Pulmonary artery endothelial cell (primary cell): Measurements from ENCODE around the gene RNMT. TPM values are rescaled to one million over a fixed set of nuclear protein-coding genes. Genes with fewer than 3 reads are reported as not detected.
"Not testable (repeated sequence)": the region's sequence is repeated elsewhere in the genome, so short reads cannot be mapped to it uniquely, and the experiment has no call there.

ENCODE experiments used
- DNase-seq: peaks from one replicate; pipeline ENCODE4 v3.0.0-alpha.2; 2011; ENCODE audit warnings: low read depth, low spot score
- total RNA-seq: library from RNA; depleted of rRNA; stranded (reverse); fragments of >200 nt; gene quantifications from 2 replicates; pipeline ENCODE4 v1.2.3, GENCODE V29; 2014

The RNMT gene
- 14.3 and 15.5 TPM in 2 replicates for total RNA-seq

DNA sequence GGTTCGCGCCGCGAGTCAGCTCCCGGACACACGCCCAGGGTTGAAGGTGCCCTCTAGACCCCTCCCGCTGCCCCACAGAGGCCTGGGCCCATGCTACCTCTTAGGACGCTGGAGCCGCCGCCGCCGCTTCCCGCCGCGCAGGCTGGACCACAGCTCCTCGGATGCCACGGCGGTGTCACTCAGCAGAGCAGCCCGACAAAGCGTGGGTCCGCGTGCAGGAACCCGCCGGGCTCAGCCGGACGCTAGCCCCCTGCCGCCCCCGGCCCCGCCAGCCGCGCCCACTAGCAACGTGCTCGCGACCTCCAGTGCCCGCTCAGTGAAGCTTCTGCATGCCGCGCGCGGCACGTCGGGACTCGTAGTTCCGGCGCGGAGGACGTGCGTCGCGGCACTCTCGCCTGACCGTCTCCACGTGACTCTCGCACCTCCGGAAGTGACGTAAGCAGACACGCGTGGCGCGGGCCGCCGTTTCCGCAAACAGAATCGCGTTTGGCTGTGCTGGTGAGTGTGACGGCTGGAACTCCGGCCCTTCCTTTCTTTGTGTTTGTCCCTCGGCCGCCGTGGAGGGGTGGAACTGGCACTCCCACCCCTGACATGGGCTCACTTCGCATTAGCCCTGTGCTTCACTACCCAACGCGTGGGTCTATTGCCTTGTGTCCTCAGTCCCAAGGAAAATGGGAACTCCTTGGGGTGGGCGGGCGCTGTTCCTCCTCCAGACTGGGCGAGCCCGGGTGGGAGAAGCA is at the start of gene RNMT, which contains the start of gene FAM210A:
Gene RNMT, plus strand, starts transcription at position 442 of the 740 bp plus-strand sequence. CDS start 4,845 bp downstream, outside the sequence.
Gene FAM210A, minus strand, starts transcription at position 327 of the 740 bp plus-strand sequence. CDS start 44,481 bp downstream, outside the sequence.
- DNase-seq = peak; percentile 90

DNA sequence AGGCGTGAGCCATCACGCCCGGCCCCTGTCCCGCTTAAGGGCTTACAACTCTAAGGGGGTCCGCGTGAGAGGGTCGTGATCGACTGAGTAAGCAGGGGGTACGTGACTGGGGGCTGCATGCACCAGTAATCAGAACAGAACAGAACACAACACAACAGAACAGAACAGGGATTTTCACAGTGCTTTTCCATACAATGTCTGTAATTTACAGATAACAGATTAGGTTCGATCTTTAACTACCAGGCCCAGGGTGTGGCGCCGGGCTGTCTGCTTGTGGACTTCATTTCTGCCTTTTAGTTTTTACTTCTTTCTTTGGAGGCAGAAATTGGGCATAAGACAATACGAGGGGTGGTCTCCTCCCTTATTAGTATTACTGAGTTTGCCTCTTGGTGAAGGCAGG is 49.1 kb upstream of the RNMT start:
- not testable (repeated sequence) for DNase-seq

DNA sequence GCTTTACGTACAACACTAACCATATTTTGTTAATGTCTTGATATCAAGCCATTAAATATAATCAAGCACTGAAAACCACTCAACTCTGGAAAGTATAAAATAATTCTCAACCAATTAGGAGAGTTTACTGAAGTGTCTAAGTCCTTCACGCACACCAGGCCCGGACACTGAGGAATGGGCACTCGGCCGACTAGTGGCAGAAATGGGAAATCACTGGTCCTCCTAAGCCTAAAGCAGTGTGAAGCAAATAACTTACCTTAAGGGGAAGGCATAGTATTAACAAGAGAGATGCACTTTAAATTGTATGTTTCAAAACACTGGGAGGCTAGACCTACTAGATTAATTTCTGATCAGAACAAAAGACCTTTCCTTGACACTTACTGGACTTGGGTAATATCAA is 45.9 kb upstream of the RNMT start:
- no peak for DNase-seq

DNA sequence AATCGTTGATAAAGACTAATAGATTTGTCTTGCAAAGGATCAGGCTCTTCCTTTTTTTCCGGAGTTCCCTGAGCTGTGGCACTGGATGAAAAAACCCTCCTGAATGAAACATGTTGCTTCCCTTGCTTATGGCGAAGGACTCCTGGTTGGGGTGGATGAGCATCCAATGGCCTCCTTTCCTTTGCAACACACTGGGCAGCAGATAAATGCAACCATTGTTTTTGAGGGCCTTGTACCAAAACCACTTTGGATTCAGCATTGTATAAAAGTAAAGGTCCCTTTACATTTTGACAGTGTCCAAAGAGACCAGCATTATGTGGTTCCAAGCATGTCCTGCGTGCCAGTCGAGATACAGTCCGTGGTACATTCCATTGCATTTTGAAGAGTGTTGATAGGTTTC is 44.8 kb upstream of the RNMT start:
- no peak for DNase-seq

DNA sequence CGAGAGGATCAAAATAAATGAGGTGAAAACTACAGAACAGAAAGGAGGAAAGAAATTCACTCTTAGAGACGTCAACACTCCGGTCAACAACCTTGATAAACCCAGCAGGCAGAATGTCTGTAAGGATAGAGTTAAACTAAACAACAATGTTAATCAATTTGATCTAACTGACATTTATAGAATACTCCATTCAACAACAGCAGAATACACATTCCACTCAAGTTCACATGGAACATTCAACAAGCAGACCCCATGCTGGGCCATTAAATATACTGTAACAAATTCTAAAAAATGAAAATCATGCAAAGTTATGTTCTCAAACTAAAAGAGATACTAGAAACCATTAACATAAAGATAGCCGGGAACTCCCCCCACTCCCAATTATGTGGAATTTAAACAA is 41.9 kb upstream of the RNMT start:
- no peak for DNase-seq

DNA sequence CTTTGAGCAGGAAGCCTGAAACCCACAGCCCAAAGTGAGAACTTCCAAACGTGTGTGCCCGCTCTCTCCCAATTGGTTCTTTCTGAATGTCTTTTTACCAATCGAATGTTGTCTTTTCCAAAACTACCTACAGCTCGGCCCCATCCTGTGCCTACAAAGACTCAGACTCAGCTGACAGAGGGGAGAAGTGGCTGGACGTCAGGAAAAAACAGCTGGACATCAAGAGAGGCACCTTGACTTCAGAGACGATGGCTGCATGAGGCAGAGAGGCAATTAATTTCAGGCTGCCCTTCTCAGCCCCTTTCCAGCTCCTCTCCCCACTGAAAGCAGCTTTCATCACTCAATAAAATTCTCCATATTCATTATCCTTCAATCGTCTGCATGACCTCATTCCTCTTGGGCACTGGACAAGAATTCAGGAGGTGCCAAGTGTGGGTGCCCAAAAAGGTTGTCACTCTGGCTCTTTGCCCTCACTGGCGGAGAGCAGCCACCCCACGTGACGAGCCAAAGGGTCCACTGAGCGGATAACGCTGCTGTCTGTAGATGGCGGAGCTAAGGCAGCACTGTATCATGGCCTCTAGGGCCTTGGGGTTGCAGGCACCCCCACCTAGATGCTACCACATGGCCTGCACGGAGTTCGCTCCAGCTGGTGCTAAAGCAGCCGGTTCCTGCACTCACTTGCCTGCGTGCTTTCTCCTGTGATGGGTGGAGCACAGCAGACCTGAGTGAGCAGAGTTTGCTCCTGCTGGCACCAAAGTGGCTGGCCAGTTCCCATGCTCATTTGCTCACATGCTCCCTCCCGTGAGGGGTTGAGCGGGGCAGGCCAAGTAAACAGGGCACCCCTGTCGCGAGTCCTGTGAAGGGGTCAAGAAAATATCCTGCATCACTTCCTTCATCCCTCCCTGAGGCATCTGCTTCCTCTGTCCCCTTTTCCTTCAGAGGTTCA is 38.0 kb upstream of the RNMT start:
- no peak for DNase-seq

DNA sequence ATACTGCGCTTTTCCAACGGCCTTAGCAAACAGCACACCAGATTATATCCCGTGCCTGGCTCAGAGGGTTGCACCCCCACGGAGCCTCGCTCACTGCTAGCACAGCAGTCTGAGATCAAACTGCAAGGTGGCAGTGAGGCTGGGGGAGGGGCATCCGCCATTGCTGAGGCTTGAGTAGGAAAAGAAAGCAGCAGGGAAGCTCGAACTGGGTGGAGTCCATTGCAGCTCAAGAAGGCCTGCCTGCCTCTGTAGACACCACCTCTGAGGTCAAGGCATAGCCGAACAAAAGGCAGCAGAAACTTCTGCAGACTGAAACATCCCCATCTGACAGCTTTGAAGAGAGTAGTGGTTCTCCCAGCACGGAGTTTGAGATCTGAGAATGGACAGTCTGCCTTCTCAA is 36.4 kb upstream of the RNMT start:
- not testable (repeated sequence) for DNase-seq

DNA sequence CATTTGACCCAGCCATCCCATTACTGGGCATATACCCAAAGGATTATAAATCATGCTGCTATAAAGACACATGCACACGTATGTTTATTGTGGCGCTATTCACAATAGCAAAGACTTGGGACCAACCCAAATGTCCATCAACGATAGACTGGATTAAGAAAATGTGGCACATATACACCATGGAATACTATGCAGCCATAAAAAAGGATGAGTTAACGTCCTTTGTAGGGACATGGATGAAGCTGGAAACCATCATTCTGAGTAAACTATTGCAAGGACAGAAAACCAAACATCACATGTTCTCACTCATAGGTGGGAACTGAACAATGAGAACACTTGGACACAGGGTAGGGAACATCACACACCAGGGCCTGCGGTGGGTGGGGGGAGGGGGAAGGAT is 31.1 kb upstream of the RNMT start:
- not testable (repeated sequence) for DNase-seq

DNA sequence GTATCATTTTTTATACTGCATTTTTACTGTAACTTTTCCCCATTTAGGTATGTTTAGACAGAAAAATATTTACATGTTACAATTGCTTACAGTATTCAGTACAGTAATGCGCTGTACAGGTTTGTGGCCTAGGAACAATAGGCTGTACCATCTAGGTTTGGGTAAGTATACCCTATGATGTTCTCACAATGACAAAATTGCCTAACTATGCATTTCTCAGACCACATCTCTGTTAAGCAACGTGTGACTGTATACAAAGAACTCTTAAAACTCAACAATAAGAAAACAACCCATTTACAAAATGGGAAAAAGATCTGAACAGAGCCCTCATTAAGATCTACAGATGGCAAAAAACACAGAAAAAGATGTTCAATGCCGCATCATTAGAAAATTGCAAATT is 29.5 kb upstream of the RNMT start:
- DNase-seq = no peak

DNA sequence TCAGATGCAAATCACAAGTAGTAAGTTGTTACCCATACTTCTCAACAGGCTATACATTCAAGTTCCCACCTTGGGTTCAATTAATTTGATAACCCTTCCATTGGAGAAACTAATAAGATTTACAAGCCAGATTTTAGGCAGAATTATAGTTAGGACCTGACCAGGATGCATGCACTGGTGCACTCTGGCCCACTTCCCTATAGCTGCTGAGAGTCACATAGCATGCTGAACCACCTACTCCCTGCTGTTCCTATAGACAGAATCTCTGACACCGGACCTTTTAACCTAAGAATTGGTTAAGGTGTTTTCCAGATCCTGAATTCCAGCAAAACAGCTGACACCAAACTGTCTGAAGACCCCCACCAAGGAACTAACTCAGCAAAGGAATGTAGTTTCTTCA is 26.3 kb upstream of the RNMT start:
- no peak for DNase-seq

DNA sequence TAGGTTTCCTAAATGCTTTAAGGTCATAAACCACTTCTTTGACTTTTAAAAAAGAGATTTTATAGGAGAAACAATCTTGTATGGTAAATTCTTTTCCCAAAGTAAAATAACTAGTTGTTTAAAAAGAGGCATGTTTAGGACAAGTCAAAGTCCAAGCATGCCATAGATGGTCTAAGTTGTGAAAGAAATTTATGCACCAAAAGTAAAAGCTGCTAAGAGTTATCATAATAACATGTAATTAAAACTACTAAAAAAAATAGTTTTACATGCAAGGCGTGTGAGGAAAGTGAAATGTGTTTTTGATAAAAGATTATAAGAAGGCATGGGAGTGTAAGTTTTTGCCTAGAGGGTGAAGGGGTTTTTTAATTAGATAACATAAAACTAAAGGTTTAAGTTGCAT is 22.6 kb upstream of the RNMT start:
- DNase-seq = no peak

DNA sequence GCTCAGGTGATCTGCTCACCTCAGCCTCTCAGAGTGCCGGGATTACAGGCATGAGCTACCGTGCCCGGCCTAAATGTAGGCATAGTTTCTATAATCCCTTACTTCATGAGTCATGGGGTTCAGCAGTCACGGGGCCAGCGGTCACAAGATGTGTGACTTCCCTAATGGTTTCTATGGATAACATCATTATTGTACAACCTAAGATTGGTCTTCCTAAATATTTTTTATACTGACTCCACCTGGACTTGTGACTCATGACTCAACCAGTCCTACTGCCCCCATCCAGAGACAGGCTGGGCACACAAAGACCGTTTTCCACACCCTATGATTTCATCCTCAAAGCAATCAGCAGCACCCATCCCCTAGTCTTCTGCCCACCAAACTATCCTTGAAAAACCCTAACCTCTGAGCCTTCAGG is 16.1 kb upstream of the RNMT start:
- DNase-seq = no peak

DNA sequence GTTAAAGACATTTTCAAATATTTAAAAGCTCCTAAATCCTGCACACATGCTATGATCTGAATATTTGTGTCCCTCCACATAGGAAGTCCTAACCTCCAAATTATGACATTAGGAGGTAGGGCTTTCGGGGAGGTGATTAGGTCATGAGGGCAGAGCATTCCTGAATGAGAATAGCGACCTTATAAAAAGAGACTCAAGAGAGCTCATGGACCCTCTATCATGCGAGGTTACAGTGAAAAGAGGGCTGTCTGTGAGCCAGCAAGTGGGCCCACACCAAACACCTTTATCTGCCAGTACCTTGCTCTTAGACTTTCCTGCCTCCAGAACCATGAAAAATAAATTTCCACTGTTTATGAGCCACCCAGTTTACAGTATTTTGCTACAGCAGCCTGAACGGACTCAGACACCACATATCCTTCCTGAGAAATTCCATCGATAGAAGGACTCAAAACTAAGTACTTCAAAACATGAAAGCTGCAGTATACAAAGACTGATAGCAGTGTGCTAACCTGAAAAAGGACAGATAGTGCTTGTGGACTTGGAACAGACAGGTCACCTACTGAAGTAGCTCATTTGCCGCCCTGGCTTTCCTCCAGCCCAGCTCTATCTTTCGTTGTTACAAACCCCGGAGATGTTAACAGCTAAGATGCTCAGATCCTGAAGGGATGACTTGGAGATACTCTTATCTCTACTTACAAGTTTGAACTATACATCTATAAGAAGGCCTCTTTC is 13.9 kb upstream of the RNMT start:
- DNase-seq = no peak

DNA sequence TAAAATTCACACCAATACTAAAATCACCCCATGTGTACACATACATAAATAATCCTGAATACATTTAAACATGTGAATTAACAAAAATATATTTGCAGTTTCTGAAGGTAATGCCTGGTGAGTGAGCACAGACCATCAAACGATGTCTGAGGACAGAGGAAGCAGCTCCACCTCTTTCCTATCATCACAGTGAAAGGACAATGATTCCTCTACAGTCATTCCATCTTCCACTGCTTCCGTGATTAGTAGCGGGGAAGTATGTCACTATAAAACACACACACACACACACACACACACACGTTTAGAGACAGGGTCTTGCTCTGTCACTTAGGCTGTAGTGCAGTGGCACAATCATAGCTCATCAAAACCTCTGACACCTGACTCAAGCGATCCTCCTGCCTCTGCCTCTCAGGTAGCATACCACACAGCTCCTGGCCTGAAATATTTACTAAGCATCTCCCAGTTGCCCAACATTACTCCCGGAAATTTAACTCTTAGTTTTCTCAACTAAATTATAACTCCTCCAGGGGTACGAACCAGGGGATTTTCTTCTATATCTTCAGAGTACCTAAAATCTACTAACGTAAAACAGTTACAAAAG is 12.9 kb upstream of the RNMT start:
- no peak for DNase-seq

DNA sequence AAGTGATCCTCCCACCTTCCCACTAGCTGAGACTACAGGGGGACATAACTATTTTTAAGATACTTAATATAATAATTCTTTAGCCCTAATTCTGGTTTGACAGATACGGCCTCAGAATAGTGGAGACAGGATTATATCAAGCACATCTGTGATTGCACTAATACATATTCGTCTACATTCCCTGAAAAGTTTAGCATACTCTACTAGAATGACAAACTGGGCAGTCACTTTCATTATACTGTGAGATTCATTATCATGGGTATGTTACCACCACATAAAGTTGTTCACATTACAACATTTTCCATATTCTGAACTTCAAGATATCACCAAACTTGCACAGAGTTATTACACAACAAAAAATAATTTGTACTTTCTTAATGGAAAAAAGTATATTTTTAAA is 11.1 kb upstream of the RNMT start:
- DNase-seq = no peak

DNA sequence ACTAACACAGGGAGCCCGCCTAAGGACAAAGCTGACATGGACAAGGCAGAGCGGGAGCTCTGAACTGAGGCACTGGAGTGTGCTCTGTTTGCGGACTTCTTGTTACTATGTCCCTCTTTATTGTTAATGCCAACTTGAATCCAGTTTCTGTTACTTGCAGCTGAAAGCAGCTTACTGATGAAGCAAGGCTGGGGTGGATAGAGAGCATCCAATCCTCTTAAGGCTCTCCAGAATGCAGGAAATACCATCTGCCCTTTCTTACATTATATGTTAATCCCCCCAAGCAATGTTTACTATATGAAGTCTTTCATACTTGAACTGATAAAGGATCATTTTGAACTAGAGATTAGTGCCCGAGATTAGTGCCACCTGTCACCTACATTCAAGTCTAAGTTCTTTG is 9.6 kb upstream of the RNMT start:
- no peak for DNase-seq

DNA sequence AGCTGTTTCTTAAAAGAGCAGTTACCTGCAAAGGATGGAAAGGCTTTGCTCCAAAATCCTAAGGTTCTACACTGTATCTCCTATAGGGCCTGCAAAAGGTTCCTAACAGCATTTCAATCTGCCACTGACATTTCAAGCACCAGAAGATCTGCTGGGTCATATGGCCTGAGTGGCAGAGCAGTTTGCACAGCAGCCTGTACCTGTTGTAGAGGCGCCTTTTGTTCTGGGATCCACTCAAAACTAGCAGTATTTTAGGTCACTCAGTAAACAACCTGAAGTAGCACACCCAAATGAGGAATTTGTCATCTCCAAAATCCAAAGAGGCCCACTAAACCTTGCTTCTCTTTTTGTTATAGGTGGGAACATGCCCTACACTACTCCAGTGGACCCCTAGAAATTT is 6.3 kb upstream of the RNMT start:
- DNase-seq = no peak

DNA sequence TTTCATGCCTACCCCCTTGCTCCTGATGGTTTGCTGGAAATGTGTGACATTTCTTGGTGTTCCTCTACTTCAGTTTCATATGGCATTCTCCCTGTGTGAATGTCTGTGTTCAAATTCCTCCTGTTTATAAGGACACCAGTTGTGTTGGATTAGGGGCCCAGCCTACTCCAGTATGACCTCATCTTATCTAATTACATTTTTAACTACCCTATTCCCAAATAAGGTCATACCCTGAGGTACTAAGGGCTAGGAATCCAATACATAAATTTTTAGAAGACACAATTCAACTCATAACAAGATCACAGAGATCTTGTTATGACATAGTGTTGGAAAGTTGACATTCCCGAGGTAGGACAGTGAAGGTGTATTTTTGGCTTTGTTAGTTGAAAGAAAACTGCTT is 5.6 kb upstream of the RNMT start:
- no peak for DNase-seq

DNA sequence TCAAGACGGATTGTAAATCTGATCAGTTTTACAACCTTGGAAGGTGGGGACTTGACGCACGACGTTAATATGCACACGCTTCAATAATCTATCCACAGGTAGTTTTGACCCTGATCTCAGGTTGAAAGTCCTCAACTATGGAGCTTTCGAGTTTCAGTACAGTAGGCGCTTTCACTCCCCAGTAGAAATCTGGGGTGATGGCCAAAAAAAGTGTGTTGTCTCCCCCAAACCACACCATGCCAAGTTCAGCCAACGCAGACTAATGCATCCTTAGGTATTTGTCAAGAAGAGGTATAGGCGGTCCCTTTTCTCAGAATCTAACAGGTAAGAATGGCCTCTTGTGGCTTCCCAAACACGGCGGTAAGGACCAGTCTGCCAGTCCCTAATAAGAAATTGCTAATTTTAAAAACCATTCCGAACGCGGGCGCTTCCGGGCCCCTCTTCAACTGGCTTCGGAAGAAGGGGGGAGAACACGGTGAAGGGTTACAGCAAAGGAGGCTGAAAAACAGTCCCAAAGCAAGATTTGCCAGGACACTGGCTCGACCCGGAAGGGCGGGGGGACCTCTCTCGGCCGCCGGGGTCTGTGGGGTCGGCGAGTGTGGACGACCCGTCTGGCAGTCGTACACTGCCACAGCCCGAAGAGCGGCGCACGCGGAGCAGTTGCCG is 774 bp upstream of the RNMT start:
- no peak for DNase-seq

DNA sequence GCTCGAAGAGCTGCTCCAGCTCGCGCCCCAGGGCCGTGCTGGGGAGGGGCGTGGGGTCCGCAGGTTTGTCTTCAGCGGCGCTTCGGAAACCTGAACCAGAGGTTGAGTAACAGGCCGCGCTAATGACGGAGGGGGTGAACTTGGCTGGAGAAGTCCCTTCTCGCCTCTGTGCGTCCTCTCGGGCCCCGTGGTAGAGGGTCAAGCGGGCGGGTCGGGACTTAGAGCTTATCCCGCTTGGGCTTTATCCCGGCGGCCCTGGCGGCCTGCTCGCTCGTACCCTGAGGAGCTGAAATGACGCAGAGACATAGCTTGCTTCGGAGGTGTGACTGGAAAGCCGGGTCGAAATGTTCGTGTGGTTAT is 479 bp downstream of the RNMT start:
- peak; percentile 10 for DNase-seq

DNA sequence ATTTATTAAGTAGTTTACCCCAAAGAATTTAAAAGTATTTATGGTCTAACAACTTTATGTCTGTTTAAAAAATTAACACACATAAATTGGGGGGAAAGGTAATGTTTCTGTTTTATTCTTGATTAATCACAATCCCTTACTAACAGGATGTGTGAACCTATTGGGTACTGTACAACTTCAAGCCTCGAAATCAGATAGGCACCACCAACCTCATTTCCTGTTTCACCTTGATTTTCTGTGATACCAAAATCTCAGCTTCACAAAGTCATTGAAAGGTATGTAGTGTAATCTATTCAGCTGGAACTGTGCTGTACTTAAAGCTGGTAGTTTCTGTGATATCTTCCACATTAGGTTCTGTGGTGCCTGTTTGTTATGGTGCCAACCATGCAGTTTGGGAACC is 4.0 kb downstream of the RNMT start:
- DNase-seq = no peak
